Nephron (organoid): Measurements from ENCODE around the gene TCERG1L.

ENCODE experiments used
- H3K27ac Mint-ChIP-seq, 3 experiments: 2 replicates each; pipeline ENCODE4 v1.8.0; 2020; ENCODE audit warnings: mixed read lengths in 3 of 3, mild to moderate bottlenecking in 2 of 3, moderate library complexity in 1 of 3
- H3K27me3 Mint-ChIP-seq: 2 replicates; pipeline ENCODE4 v1.8.0; 2021; ENCODE audit warnings: low read depth, mild to moderate bottlenecking, moderate library complexity, mixed read lengths
- H3K36me3 Mint-ChIP-seq: 2 replicates; pipeline ENCODE4 v1.8.0; 2020; ENCODE audit warnings: low read depth, mixed read lengths
- H3K4me1 Mint-ChIP-seq: 2 replicates; pipeline ENCODE4 v1.8.0; 2020; ENCODE audit warnings: mixed read lengths
- H3K4me3 Mint-ChIP-seq, 3 experiments: 2 replicates each; pipeline ENCODE4 v1.8.0; 2020; ENCODE audit warnings: mild to moderate bottlenecking in 3 of 3, mixed read lengths in 3 of 3, moderate library complexity in 2 of 3
- H3K9me3 Mint-ChIP-seq: 2 replicates; pipeline ENCODE4 v1.8.0; 2020; ENCODE audit warnings: mixed read lengths
- CTCF ChIP-seq, 3 experiments: fragments of 200-600 bp; sonication (generic); IDR thresholded peaks; one replicate each; pipeline ENCODE4 v1.5.0; 2021; ENCODE audit warnings: antibody characterized with exemption in 3 of 3; ENCODE audit not compliant: unreplicated experiment in 3 of 3

The TCERG1L gene

GRCh38 chr10:131354380-131354779 lies 42.9 kb upstream of the TCERG1L start:
- TF ChIP-seq CTCF (IDR thresholded peaks at IDR 0.05; ENCODE audit: unreplicated experiment in 3 of 3), result no peak
- Mint-ChIP-seq H3K36me3 (no peaks in the 10 kb centered on the region), H3K9me3 (peaks cover 2% of the 10 kb centered on the region), H3K4me1 (no peaks in the 10 kb centered on the region), H3K4me3 (no peak overlapping the region), H3K27me3 (peaks cover 39% of the 10 kb centered on the region), H3K27ac (no peak overlapping the region)

- Mint-ChIP-seq H3K9me3 (peaks cover 2% of the 10 kb centered on the region), H3K4me3 (no peak overlapping the region), H3K4me1 (no peaks in the 10 kb centered on the region), H3K27ac (no peak overlapping the region), H3K27me3 (peaks cover 42% of the 10 kb centered on the region), H3K36me3 (no peaks in the 10 kb centered on the region)
- no peak for TF ChIP-seq CTCF (IDR thresholded peaks at IDR 0.05; ENCODE audit: unreplicated experiment in 3 of 3)
Observed at GRCh38 chr10:131352765-131353290, 41.3 kb upstream of the TCERG1L start.

- Mint-ChIP-seq H3K9me3 (peaks cover 4% of the 10 kb centered on the region), H3K4me3 (no peak overlapping the region), H3K36me3 (no peaks in the 10 kb centered on the region), H3K27me3 (peaks cover 55% of the 10 kb centered on the region), H3K27ac (no peak overlapping the region), H3K4me1 (no peaks in the 10 kb centered on the region)
- no peak for TF ChIP-seq CTCF (IDR thresholded peaks at IDR 0.05; ENCODE audit: unreplicated experiment in 3 of 3)
Observed at GRCh38 chr10:131350660-131351059, 39.1 kb upstream of the TCERG1L start.

- no peaks in the 10 kb centered on the region for H3K4me1 Mint-ChIP-seq
- H3K27me3 Mint-ChIP-seq, result peaks cover 56% of the 10 kb centered on the region
- no peak for TF ChIP-seq CTCF (IDR thresholded peaks at IDR 0.05; ENCODE audit: unreplicated experiment in 3 of 3)
Observed at GRCh38 chr10:131350245-131350644, 38.7 kb upstream of the TCERG1L start.

GRCh38 chr10:131346456-131346855 lies 34.9 kb upstream of the TCERG1L start:
- Mint-ChIP-seq H3K4me3 (no peak overlapping the region), H3K27ac (no peak overlapping the region), H3K9me3 (peaks cover 2% of the 10 kb centered on the region), H3K4me1 (no peaks in the 10 kb centered on the region), H3K36me3 (no peaks in the 10 kb centered on the region), H3K27me3 (peaks cover 55% of the 10 kb centered on the region)
- no peak for TF ChIP-seq CTCF (IDR thresholded peaks at IDR 0.05; ENCODE audit: unreplicated experiment in 3 of 3)

More at GRCh38 chr10:131350245-131350644, 38.7 kb upstream of the TCERG1L start:
- no peaks in the 10 kb centered on the region for H3K36me3 Mint-ChIP-seq
- peaks cover 4% of the 10 kb centered on the region for H3K9me3 Mint-ChIP-seq
- no peak overlapping the region for H3K27ac Mint-ChIP-seq
- H3K4me3 Mint-ChIP-seq, result no peak overlapping the region

- Mint-ChIP-seq H3K27me3 (peaks cover 48% of the 10 kb centered on the region), H3K4me1 (no peaks in the 10 kb centered on the region), H3K4me3 (no peak overlapping the region), H3K27ac (no peak overlapping the region), H3K9me3 (peaks cover 2% of the 10 kb centered on the region), H3K36me3 (no peaks in the 10 kb centered on the region)
- no peak for TF ChIP-seq CTCF (IDR thresholded peaks at IDR 0.05; ENCODE audit: unreplicated experiment in 3 of 3)
Observed at GRCh38 chr10:131345691-131346090, 34.2 kb upstream of the TCERG1L start.
